GM12891 (cell line): Measurements from ENCODE around the gene POFUT2.

ENCODE experiments used
- POLR2A ChIP-seq: IDR thresholded peaks from 2 replicates; pipeline ENCODE4 v1.6.1; 2011; ENCODE audit warnings: low read depth, low read length, control low read depth
- POLR2AphosphoS5 ChIP-seq: IDR thresholded peaks from 2 replicates; pipeline ENCODE4 v1.6.1; 2011; ENCODE audit warnings: low read depth, low read length, control low read depth
- POU2F2 ChIP-seq: IDR thresholded peaks from 2 replicates; pipeline ENCODE4 v1.6.1; 2011; ENCODE audit warnings: low read depth, mild to moderate bottlenecking, control low read depth, low read length, moderate library complexity
- TAF1 ChIP-seq: IDR thresholded peaks from 2 replicates; pipeline ENCODE4 v1.6.1; 2011; ENCODE audit warnings: low read depth, low read length, control low read depth

DNA sequence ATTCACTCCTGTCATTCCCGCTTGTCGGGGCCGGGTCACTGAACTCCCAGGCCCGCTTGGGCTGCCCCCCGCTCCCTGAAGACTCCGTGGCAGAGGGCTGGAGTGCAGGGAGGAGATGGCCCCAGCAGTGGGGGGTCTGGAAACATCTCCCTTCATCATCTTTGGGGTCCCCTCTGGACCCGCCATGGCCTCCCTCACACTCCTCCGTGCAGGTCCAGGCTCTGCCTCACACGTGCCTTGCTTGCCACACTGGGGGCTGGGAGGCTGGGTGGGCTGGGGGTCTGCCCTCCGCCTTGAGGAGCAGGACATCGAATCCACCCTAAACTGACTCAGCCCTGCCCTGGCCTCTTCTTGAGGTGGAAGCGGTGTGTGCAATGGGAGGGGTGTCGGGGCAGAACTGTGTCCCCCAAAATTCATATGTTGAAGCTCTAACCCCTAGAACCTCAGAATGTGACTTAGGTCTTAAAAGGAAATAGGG lies 35.2 kb downstream of the POFUT2 start:
- no peak for TF ChIP-seq POLR2A
- TF ChIP-seq POLR2AphosphoS5: no peak
- TF ChIP-seq POU2F2: no peak
- no peak for TF ChIP-seq TAF1
